HG03378 (cell line): ENCODE results near the gene RTCA.
"Not testable (repeated sequence)": the region's sequence is repeated elsewhere in the genome, so short reads cannot be mapped to it uniquely, and the experiment has no call there.

Source experiments
- ATAC-seq: cut with Tn5 transposase; IDR thresholded peaks from one replicate; pipeline ENCODE4 v1.9.1; 2021; ENCODE audit warnings: mild to moderate bottlenecking, moderate library complexity; ENCODE audit not compliant: unreplicated experiment

The RTCA gene

GRCh38 chr1:100265931-100266740 lies at the start of gene RTCA:
Gene RTCA, plus strand, starts transcription at chr1:100266216. Its CDS starts 160 bp downstream, at chr1:100266376.
- peak; percentile 96 for ATAC-seq

GRCh38 chr1:100217834-100218233 lies 48.2 kb upstream of the RTCA start:
- ATAC-seq: no peak

GRCh38 chr1:100219457-100219856 lies 46.6 kb upstream of the RTCA start:
- ATAC-seq: no peak

GRCh38 chr1:100219883-100220282 lies 46.1 kb upstream of the RTCA start:
- no peak for ATAC-seq

GRCh38 chr1:100222428-100222827 lies 43.6 kb upstream of the RTCA start:
- no peak for ATAC-seq

- ATAC-seq: no peak
These were observed 36.2 kb upstream of the RTCA start for GRCh38 chr1:100229681-100230443.

- no peak for ATAC-seq
These were observed 35.3 kb upstream of the RTCA start for GRCh38 chr1:100230765-100231164.

- ATAC-seq: no peak
These were observed 34.3 kb upstream of the RTCA start for GRCh38 chr1:100231721-100232120.

GRCh38 chr1:100232156-100232555 lies 33.9 kb upstream of the RTCA start:
- ATAC-seq: no peak

- ATAC-seq: not testable (repeated sequence)
These were observed 32.5 kb upstream of the RTCA start for GRCh38 chr1:100233566-100233965.

- ATAC-seq: no peak
These were observed 31.6 kb upstream of the RTCA start for GRCh38 chr1:100234432-100234831.

GRCh38 chr1:100237091-100237490 lies 28.9 kb upstream of the RTCA start:
- ATAC-seq: no peak

GRCh38 chr1:100239961-100240360 lies 26.1 kb upstream of the RTCA start:
- no peak for ATAC-seq

GRCh38 chr1:100240631-100241030 lies 25.4 kb upstream of the RTCA start:
- no peak for ATAC-seq

- ATAC-seq: no peak
These were observed 19.3 kb upstream of the RTCA start for GRCh38 chr1:100246738-100247137.

- ATAC-seq: no peak
These were observed 16.9 kb upstream of the RTCA start for GRCh38 chr1:100249155-100249536.

- ATAC-seq: peak; percentile 99
These were observed 16.3 kb upstream of the RTCA start, which contains the start of gene DBT for GRCh38 chr1:100249537-100250257. Gene DBT, minus strand, starts transcription at chr1:100249834. Its CDS starts 14 bp downstream, at chr1:100249820.

GRCh38 chr1:100250264-100250663 lies 15.8 kb upstream of the RTCA start:
- ATAC-seq: no peak

- ATAC-seq: no peak
These were observed 15.2 kb upstream of the RTCA start for GRCh38 chr1:100250807-100251206.

GRCh38 chr1:100252901-100253300 lies 13.1 kb upstream of the RTCA start:
- ATAC-seq: no peak

GRCh38 chr1:100253552-100253951 lies 12.5 kb upstream of the RTCA start:
- no peak for ATAC-seq
